ENCODE measurements around the gene CRADD.

The CRADD gene

DNA sequence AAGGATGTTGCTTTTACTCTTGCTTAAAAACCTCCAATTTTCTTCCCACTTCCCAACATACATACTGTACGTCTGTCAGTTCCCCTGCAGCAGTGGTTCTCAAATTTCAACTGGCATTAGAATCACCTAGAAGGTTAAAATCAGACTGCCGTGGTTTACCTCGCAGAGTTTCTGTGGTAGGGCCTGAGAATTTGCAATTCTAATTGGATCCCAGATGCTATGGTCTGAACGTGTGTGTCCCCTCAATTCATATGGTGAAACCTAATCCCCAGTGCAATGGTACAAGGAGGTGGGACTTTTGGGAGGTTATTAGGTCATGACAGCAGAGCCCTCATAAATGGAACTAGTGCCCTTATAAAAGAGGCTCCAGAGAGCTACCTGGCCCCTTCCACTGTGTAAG, 226.9 kb downstream of the CRADD start:
- in situ Hi-C loops (cut with HindIII; ENCODE audit: low sequenced_read_pairs) = no loop called here
- DNase-seq (ENCODE audit: low read depth) = no peak
- TF ChIP-seq, protein P1, sequence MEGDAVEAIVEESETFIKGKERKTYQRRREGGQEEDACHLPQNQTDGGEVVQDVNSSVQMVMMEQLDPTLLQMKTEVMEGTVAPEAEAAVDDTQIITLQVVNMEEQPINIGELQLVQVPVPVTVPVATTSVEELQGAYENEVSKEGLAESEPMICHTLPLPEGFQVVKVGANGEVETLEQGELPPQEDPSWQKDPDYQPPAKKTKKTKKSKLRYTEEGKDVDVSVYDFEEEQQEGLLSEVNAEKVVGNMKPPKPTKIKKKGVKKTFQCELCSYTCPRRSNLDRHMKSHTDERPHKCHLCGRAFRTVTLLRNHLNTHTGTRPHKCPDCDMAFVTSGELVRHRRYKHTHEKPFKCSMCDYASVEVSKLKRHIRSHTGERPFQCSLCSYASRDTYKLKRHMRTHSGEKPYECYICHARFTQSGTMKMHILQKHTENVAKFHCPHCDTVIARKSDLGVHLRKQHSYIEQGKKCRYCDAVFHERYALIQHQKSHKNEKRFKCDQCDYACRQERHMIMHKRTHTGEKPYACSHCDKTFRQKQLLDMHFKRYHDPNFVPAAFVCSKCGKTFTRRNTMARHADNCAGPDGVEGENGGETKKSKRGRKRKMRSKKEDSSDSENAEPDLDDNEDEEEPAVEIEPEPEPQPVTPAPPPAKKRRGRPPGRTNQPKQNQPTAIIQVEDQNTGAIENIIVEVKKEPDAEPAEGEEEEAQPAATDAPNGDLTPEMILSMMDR (IDR thresholded peaks at IDR 0.05; ENCODE audit: low read depth, low read length, missing control alignments) = no peak

DNA sequence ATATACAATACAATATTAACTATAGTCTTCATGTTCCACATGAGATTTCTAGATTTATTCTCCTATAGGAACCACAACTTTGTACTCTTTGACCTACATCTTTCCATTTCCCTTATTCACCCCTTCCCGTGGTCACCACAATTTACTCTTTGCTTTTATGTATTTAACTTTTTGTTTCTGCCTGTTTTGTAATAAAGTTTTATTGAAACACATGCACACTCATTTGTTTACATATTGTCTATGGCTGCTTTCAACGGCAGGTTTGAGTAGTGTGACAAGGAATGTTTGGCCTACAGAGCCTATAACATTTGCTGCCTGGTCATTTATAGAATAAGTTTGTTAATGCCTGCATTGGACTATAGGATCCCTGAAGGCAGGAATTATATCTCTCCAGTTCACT, 231.1 kb downstream of the CRADD start:
- in situ Hi-C loops (cut with HindIII; ENCODE audit: low sequenced_read_pairs) = no loop called here
- TF ChIP-seq, protein P1 (IDR thresholded peaks at IDR 0.05; ENCODE audit: low read depth, low read length, missing control alignments) = no peak
- H3K4me3 ChIP-seq (ENCODE audit: low read depth, low read length) = no peak overlapping the region
- no peak for DNase-seq (ENCODE audit: low read depth)

More for the DNA sequence above, 226.9 kb downstream of the CRADD start:
- H3K4me3 ChIP-seq (ENCODE audit: low read depth, low read length) = no peak overlapping the region

DNA sequence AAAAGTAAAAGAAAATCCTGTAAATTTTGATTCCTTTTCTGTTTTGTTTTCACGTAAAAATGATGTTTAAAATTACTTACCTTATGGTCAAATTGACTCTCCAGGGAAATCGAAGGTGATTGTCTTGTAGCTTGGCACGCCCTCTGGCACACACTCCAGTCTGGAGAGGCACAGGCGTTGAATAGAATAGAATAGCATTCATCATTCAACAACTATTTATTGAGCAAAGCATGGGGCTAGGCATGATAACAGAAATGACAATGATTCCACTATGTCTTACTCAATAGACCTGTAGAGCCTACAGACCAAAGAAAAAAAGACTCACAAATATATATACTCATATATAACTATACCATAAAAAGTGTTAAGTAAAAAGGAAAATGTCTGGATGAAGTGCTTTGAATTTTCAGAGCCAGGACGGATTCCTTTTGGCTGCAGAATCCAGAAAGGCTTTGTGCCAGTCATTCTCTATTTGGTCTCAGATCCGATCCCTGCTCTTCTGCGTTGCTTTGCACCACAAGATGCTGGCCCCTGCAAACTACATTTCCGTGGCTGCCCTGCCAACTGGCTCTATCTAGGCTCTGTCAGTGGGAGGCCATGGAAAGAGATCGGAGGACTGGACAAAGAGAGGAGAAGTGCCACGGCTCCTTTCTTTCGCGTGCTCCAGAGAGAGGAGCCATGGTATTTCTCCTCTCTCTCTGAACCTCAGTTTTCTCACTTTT, 231.8 kb downstream of the CRADD start:
- in situ Hi-C loops (cut with HindIII; ENCODE audit: low sequenced_read_pairs) = no loop called here
- no peak for DNase-seq (ENCODE audit: low read depth)
- no peak overlapping the region for H3K4me3 ChIP-seq (ENCODE audit: low read depth, low read length)
- TF ChIP-seq, protein P1 (IDR thresholded peaks at IDR 0.05; ENCODE audit: low read depth, low read length, missing control alignments) = no peak

DNA sequence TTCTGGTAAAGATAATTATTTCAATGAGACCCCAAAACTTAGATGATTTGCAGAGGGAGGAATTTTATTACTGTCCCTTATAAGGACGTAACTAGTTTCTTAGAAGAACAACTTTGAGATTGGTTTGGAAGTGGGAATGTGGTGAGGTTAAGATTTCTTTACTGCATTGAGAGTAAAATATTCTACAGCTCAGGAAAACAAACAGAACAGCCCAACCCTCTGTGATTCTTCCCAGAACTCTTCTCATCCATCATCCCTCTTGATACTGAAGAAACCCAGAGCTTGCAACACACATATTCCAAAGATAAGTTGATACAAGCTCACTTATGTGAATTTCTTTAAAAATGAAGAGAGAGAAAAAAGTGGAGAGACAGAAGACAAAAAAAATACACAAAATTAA, 234.2 kb downstream of the CRADD start:
- in situ Hi-C loops (cut with HindIII; ENCODE audit: low sequenced_read_pairs) = no loop called here

DNA sequence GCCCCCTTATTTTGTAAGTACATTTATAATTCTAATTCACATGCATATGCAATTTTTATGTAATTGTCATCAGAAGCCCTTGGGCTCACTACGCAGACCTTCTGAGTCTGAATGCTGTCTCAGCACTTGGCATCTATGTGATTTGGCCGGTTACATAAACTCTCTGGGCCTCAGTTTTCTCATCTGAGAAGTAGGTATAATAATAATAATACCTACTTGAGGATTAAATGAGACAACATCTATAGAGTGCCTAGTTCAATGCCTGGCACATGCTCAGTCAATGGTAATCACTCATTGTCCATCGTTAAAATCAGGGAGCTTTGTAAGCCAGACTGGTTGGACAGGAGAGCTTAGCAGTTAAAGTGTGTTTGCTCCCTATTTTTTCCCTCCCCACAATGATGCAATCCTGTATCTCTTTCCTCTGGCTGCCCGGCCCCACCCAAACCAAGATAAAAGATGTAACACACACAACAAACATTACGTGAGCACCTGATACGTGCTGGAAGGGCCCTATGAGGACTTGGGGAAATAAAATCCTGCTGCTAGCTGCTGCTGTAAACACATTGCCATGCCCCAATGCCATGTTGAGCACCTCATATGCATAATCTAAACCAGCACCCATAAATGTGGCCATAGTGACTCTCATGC, 235.0 kb downstream of the CRADD start:
- no peak for DNase-seq (ENCODE audit: low read depth)

More for the DNA sequence above, 234.2 kb downstream of the CRADD start:
- DNase-seq (ENCODE audit: low read depth) = no peak
- TF ChIP-seq, protein P1 (IDR thresholded peaks at IDR 0.05; ENCODE audit: low read depth, low read length, missing control alignments) = no peak
- H3K4me3 ChIP-seq (ENCODE audit: low read depth, low read length) = no peak overlapping the region

DNA sequence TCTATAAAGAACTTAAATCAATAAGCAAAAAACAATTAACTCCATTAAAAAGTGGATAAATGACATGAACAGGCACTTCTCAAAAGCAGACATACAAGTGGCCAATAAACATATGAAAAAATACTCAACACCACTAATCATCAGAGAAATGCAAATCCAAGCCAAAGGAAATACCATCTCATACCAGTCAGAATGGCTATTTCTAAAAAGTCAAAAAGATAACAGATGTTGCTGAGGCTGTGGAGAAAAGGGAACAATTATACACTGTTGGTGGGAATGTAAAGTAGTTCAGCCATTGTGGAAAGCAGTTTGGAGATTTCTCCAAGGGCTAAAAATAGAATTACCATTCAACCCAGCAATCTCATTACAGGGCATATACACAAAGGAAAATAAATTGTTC, 236.7 kb downstream of the CRADD start:
- in situ Hi-C loops (cut with HindIII; ENCODE audit: low sequenced_read_pairs) = no loop called here
- DNase-seq (ENCODE audit: low read depth) = peak; percentile 49
- TF ChIP-seq, protein P1 (IDR thresholded peaks at IDR 0.05; ENCODE audit: low read depth, low read length, missing control alignments) = no peak
- no peak overlapping the region for H3K4me3 ChIP-seq (ENCODE audit: low read depth, low read length)

More for the DNA sequence above, 235.0 kb downstream of the CRADD start:
- no peak overlapping the region for H3K4me3 ChIP-seq (ENCODE audit: low read depth, low read length)
- TF ChIP-seq, protein P1 (IDR thresholded peaks at IDR 0.05; ENCODE audit: low read depth, low read length, missing control alignments) = no peak
- in situ Hi-C loops (cut with HindIII; ENCODE audit: low sequenced_read_pairs) = no loop called here

All from astrocyte of the cerebellum (primary cell).